SH-SY5Y (cell line): ENCODE data around the gene WRAP53.

Experiments used
- GATA2 ChIP-seq: IDR thresholded peaks from 2 replicates; pipeline ENCODE4 v1.6.1; 2011; ENCODE audit warnings: mild to moderate bottlenecking, low read depth, low read length
- GATA3 ChIP-seq: IDR thresholded peaks from 2 replicates; pipeline ENCODE4 v1.6.1; 2011; ENCODE audit warnings: low read depth, mild to moderate bottlenecking, low read length, moderate library complexity

GRCh38 chr17:7667656-7668406 is 20.4 kb upstream of the WRAP53 start:
- TF ChIP-seq GATA2 (no peak), GATA3 (no peak)
